DMS114 treated with DMSO at 0.1 percent for 48 hours (cell line): ENCODE data around the gene RGS7.
"Not testable (repeated sequence)": the region's sequence is repeated elsewhere in the genome, so short reads cannot be mapped to it uniquely, and the experiment has no call there.

Experiments used
- DNase-seq: peaks from one replicate; lab custom pipeline; 2025; ENCODE audit not compliant: unreplicated experiment; lab: John Stamatoyannopoulos, UW

RGS7 gene

GRCh38 chr1:241215203-241215602, 141.8 kb downstream of the RGS7 start:
- DNase-seq, result no peak

GRCh38 chr1:241213139-241213538, 143.9 kb downstream of the RGS7 start:
- DNase-seq, result no peak

- DNase-seq, result no peak
These were observed 144.4 kb downstream of the RGS7 start for GRCh38 chr1:241212628-241213027.

GRCh38 chr1:241208910-241209379, 148.1 kb downstream of the RGS7 start:
- no peak for DNase-seq

GRCh38 chr1:241203817-241204216, 153.2 kb downstream of the RGS7 start:
- no peak for DNase-seq

- DNase-seq, result no peak
These were observed 154.6 kb downstream of the RGS7 start for GRCh38 chr1:241202401-241202800.

GRCh38 chr1:241186716-241187115, 170.3 kb downstream of the RGS7 start:
- no peak for DNase-seq

- DNase-seq, result no peak
These were observed 175.0 kb downstream of the RGS7 start for GRCh38 chr1:241181971-241182370.

- DNase-seq, result no peak
These were observed 175.5 kb downstream of the RGS7 start for GRCh38 chr1:241181471-241181870.

GRCh38 chr1:241180569-241180968, 176.4 kb downstream of the RGS7 start:
- no peak for DNase-seq

- DNase-seq, result no peak
These were observed 179.3 kb downstream of the RGS7 start for GRCh38 chr1:241177660-241178059.

- DNase-seq, result no peak
These were observed 184.5 kb downstream of the RGS7 start for GRCh38 chr1:241172486-241172885.

GRCh38 chr1:241171991-241172390, 185.0 kb downstream of the RGS7 start:
- no peak for DNase-seq

GRCh38 chr1:241167121-241167630, 189.8 kb downstream of the RGS7 start:
- no peak for DNase-seq

- DNase-seq, result no peak
These were observed 190.4 kb downstream of the RGS7 start for GRCh38 chr1:241166625-241167024.

- DNase-seq, result not testable (repeated sequence)
These were observed 191.7 kb downstream of the RGS7 start for GRCh38 chr1:241165256-241165655.

- DNase-seq, result no peak
These were observed 193.6 kb downstream of the RGS7 start for GRCh38 chr1:241163363-241163762.

- no peak for DNase-seq
These were observed 195.8 kb downstream of the RGS7 start for GRCh38 chr1:241161188-241161689.

GRCh38 chr1:241157435-241157834, 199.6 kb downstream of the RGS7 start:
- DNase-seq, result no peak

- no peak for DNase-seq
These were observed 200.6 kb downstream of the RGS7 start for GRCh38 chr1:241156231-241156965.

GRCh38 chr1:241145881-241146280, 211.1 kb downstream of the RGS7 start:
- no peak for DNase-seq

GRCh38 chr1:241143765-241144442, 213.1 kb downstream of the RGS7 start:
- DNase-seq, result no peak
